ENCODE data around the gene AJAP1.

GRCh38 chr1:4697801-4698200 is 43.4 kb downstream of the AJAP1 start:
- TF ChIP-seq ZMAT3 (CRISPR knock-in tag; conservative IDR thresholded peaks at IDR 0.05) (no peak), HINFP (CRISPR knock-in tag; IDR thresholded peaks at IDR 0.05; ENCODE audit: low read depth) (no peak), SIN3A (IDR thresholded peaks at IDR 0.05; ENCODE audit: borderline replicate concordance, low read depth, low read length) (no peak), BRCA1 (CRISPR knock-in tag; IDR thresholded peaks at IDR 0.05) (no peak)
